Fibroblast of lung (primary cell): ENCODE results near the gene ERBB4. TPM values are rescaled to one million over a fixed set of nuclear protein-coding genes. Genes with fewer than 3 reads are reported as not detected.

Source experiments
- DNase-seq, 2 donors: peaks; one replicate each; pipeline versions ENCODE4 v3.0.0 to v3.0.0-alpha.2; 2010; ENCODE audit warnings: low read depth in 2 of 2
- H2AFZ ChIP-seq: 2 replicates; pipeline ENCODE4 v1.5.1; 2012; ENCODE audit warnings: low read length, control low read depth, inconsistent platforms
- H3K27ac ChIP-seq: 2 replicates; pipeline ENCODE4 v1.5.1; 2011; ENCODE audit warnings: low read length, control low read depth; ENCODE audit not compliant: insufficient read depth
- H3K27me3 ChIP-seq: 2 replicates; pipeline ENCODE4 v1.5.1; 2011; ENCODE audit warnings: mild to moderate bottlenecking, low read length; ENCODE audit not compliant: control insufficient read depth, insufficient read depth
- H3K36me3 ChIP-seq: 2 replicates; pipeline ENCODE4 v1.5.1; 2011; ENCODE audit warnings: low read length; ENCODE audit not compliant: control insufficient read depth, insufficient read depth
- H3K4me1 ChIP-seq: 2 replicates; pipeline ENCODE4 v1.5.1; 2011; ENCODE audit warnings: low read length; ENCODE audit not compliant: control insufficient read depth, insufficient read depth; ENCODE audit errors: extremely low read depth
- H3K4me2 ChIP-seq: 2 replicates; pipeline ENCODE4 v1.5.1; 2011; ENCODE audit warnings: low read length, control low read depth; ENCODE audit not compliant: insufficient read depth; ENCODE audit errors: extremely low read depth
- H3K4me3 ChIP-seq, 4 experiments: fragments of 200-600 bp in 1 of 4; sonication (generic) in 1 of 4; replicated peaks in 1 of 4; 2 replicates each; pipeline ENCODE4 v1.5.1; 2011 to 2016; ENCODE audit warnings: low read length in 4 of 4, low read depth in 3 of 4, mild to moderate bottlenecking in 3 of 4, control low read depth in 2 of 4, inconsistent platforms in 1 of 4, mixed read lengths in 1 of 4; ENCODE audit not compliant: insufficient read depth in 1 of 4; ENCODE audit errors: control extremely low read depth in 1 of 4
- H3K79me2 ChIP-seq: 2 replicates; pipeline ENCODE4 v1.5.1; 2012; ENCODE audit warnings: mild to moderate bottlenecking, low read length, inconsistent platforms; ENCODE audit not compliant: control insufficient read depth, insufficient read depth
- H3K9ac ChIP-seq: 2 replicates; pipeline ENCODE4 v1.5.1; 2011; ENCODE audit warnings: mild to moderate bottlenecking, low read length, control low read depth; ENCODE audit not compliant: insufficient read depth
- H3K9me3 ChIP-seq: 2 replicates; pipeline ENCODE4 v1.5.1; 2012; ENCODE audit warnings: low read depth, low read length; ENCODE audit not compliant: control insufficient read depth, insufficient read depth
- H4K20me1 ChIP-seq: 2 replicates; pipeline ENCODE4 v1.5.1; 2011; ENCODE audit warnings: low read length; ENCODE audit not compliant: control insufficient read depth, insufficient read depth; ENCODE audit errors: extremely low read depth
- CTCF ChIP-seq, 2 donors: IDR thresholded peaks in 1 of 2; conservative IDR thresholded peaks in 1 of 2; 1 replicate in 1 of 2; 2 replicates in 1 of 2; pipeline ENCODE4 v1.5.1; 2011 to 2012; ENCODE audit warnings: low read length in 2 of 2, control low read depth in 1 of 2, inconsistent platforms in 1 of 2, low read depth in 1 of 2, mild to moderate bottlenecking in 1 of 2
- EZH2 ChIP-seq: IDR thresholded peaks from 2 replicates; pipeline ENCODE4 v1.5.1; 2012; ENCODE audit warnings: low read length, control low read depth, mild to moderate bottlenecking; ENCODE audit errors: missing control alignments
- polyA plus RNA-seq, 2 donors: library from polyadenylated mRNA; depleted of rRNA in 1 of 2; stranded (reverse) in 1 of 2; unstranded in 1 of 2; fragments of >200 nt; gene quantifications; 2 replicates each; pipeline ENCODE4 v1.2.1, GENCODE V29; 2011 to 2012; ENCODE audit warnings: missing spikeins in 1 of 2
- total RNA-seq: library from RNA; depleted of rRNA; stranded (reverse); fragments of >200 nt; gene quantifications from 2 replicates; pipeline ENCODE4 v1.2.1, GENCODE V29; 2014

The ERBB4 gene
- total and polyA plus RNA-seq, 2 donors (not counting 1 experiment from before 2014, with no cell fraction given): 0.08 to 0.17 TPM

GRCh38 chr2:212089873-212090272 is 448.7 kb downstream of the ERBB4 start:
- H3K9ac ChIP-seq: no peak overlapping the region
- H3K36me3 ChIP-seq: no peaks in the 10 kb centered on the region
- H3K27me3 ChIP-seq: no peaks in the 10 kb centered on the region
- DNase-seq: no peak
- H4K20me1 ChIP-seq: no peaks in the 10 kb centered on the region
- TF ChIP-seq EZH2 (no peak), CTCF (conservative IDR thresholded peaks at IDR 0.05 in 1 of 2, IDR thresholded peaks at IDR 0.05 in 1 of 2; ENCODE audit: low read depth in 1 of 2, low read length in 2 of 2) (no peak)
- no peak overlapping the region for H3K4me3 ChIP-seq
- H3K27ac ChIP-seq: no peak overlapping the region
- no peaks in the 10 kb centered on the region for H3K79me2 ChIP-seq
- H3K4me2 ChIP-seq: no peak overlapping the region
- H3K9me3 ChIP-seq: no peaks in the 10 kb centered on the region
- H3K4me1 ChIP-seq: no peaks in the 10 kb centered on the region
- no peak overlapping the region for H2AFZ ChIP-seq

GRCh38 chr2:212088353-212088752 is 450.2 kb downstream of the ERBB4 start:
- Histone ChIP-seq H3K9ac (no peak overlapping the region), H3K4me2 (no peak overlapping the region), H3K4me1 (no peaks in the 10 kb centered on the region), H3K27me3 (no peaks in the 10 kb centered on the region), H3K27ac (no peak overlapping the region), H2AFZ (no peak overlapping the region), H3K9me3 (no peaks in the 10 kb centered on the region), H4K20me1 (no peaks in the 10 kb centered on the region), H3K36me3 (no peaks in the 10 kb centered on the region), H3K79me2 (no peaks in the 10 kb centered on the region), H3K4me3 (no peak overlapping the region)
- DNase-seq: no peak
- TF ChIP-seq EZH2 (no peak), CTCF (conservative IDR thresholded peaks at IDR 0.05 in 1 of 2, IDR thresholded peaks at IDR 0.05 in 1 of 2; ENCODE audit: low read depth in 1 of 2, low read length in 2 of 2) (no peak)

GRCh38 chr2:212083492-212083891 is 455.1 kb downstream of the ERBB4 start:
- H3K27me3 ChIP-seq: no peaks in the 10 kb centered on the region
- no peak overlapping the region for H3K4me3 ChIP-seq
- no peak overlapping the region for H3K27ac ChIP-seq
- no peaks in the 10 kb centered on the region for H3K79me2 ChIP-seq
- H3K36me3 ChIP-seq: no peaks in the 10 kb centered on the region
- H3K4me2 ChIP-seq: no peak overlapping the region
- no peak overlapping the region for H3K9ac ChIP-seq
- DNase-seq: no peak
- H4K20me1 ChIP-seq: no peaks in the 10 kb centered on the region
- no peaks in the 10 kb centered on the region for H3K9me3 ChIP-seq
- H3K4me1 ChIP-seq: no peaks in the 10 kb centered on the region
- no peak overlapping the region for H2AFZ ChIP-seq
- no peak for TF ChIP-seq CTCF (conservative IDR thresholded peaks at IDR 0.05 in 1 of 2, IDR thresholded peaks at IDR 0.05 in 1 of 2; ENCODE audit: low read depth in 1 of 2, low read length in 2 of 2)
- no peak for TF ChIP-seq EZH2
